Upper lobe of left lung (tissue), 4 donors: ENCODE data around the gene RUNX1.
"Not testable (repeated sequence)": the region's sequence is repeated elsewhere in the genome, so short reads cannot be mapped to it uniquely, and the experiment has no call there.

Experiments used
- EP300 ChIP-seq, 4 donors: sonication (generic); formaldehyde crosslinking; IDR thresholded peaks; one replicate each; pipeline ENCODE4 v1.5.1; 2017; ENCODE audit warnings: antibody characterized with exemption in 4 of 4, control low read depth in 2 of 4
- TF ChIP-seq, protein P1 (sequence below), 6 experiments: fragments of 450-650 bp in 4 of 6; fragments of 200-600 bp in 2 of 6; sonication (generic) in 2 of 6; IDR thresholded peaks; one replicate each; pipeline ENCODE4 v1.5.1; 2016 to 2019; ENCODE audit warnings: antibody characterized with exemption in 6 of 6

DNA sequence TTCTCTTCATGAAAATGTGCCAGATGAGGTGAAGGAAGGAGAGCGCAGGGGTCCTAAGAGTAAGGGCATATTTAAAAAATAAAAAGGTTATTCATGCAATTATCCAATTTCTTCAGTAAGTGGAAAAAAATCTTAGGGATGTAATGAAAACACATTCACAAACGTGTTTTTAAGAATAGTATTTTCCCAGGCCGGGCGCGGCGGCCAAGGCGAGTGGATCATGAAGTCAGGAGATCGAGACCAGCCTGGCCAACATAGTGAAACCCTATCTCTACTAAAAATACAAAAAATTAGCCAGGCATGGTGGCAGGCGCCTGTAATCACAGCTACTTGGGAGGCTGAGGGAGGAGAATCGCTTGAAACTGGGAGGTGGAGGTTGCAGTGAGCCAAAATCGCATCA is 82.2 kb downstream of the RUNX1 start:
- TF ChIP-seq, protein P1, sequence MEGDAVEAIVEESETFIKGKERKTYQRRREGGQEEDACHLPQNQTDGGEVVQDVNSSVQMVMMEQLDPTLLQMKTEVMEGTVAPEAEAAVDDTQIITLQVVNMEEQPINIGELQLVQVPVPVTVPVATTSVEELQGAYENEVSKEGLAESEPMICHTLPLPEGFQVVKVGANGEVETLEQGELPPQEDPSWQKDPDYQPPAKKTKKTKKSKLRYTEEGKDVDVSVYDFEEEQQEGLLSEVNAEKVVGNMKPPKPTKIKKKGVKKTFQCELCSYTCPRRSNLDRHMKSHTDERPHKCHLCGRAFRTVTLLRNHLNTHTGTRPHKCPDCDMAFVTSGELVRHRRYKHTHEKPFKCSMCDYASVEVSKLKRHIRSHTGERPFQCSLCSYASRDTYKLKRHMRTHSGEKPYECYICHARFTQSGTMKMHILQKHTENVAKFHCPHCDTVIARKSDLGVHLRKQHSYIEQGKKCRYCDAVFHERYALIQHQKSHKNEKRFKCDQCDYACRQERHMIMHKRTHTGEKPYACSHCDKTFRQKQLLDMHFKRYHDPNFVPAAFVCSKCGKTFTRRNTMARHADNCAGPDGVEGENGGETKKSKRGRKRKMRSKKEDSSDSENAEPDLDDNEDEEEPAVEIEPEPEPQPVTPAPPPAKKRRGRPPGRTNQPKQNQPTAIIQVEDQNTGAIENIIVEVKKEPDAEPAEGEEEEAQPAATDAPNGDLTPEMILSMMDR (IDR thresholded peaks at IDR 0.05) = not testable (repeated sequence)
- TF ChIP-seq EP300 (IDR thresholded peaks at IDR 0.05) = not testable (repeated sequence)
